HepG2 (cell line): Measurements from ENCODE around the gene RPL37A. TPM values are rescaled to one million over a fixed set of nuclear protein-coding genes. Genes with fewer than 3 reads are reported as not detected.
A peak's percentile ranks its signal among the peaks of the same experiment; 100 is the strongest.

Source experiments
- CHD2 ChIP-seq: IDR thresholded peaks from 2 replicates; pipeline ENCODE4 v1.6.1; 2011; ENCODE audit warnings: low read depth, low read length, improper control_type of control experiment
- HOXA7 ChIP-seq: sonication (generic); formaldehyde crosslinking; IDR thresholded peaks from 2 replicates; pipeline ENCODE4 v1.8.1; 2022; ENCODE audit warnings: mild to moderate bottlenecking, missing genetic modification reagents, moderate library complexity
- HOXA9 ChIP-seq: sonication (generic); formaldehyde crosslinking; IDR thresholded peaks from 2 replicates; pipeline ENCODE4 v1.8.1; 2022; ENCODE audit warnings: missing genetic modification reagents, mild to moderate bottlenecking, moderate library complexity, borderline replicate concordance
- KDM1A ChIP-seq: IDR thresholded peaks from 2 replicates; pipeline ENCODE4 v1.6.1; 2016; ENCODE audit warnings: missing compliant biosample characterization
- MTA1 ChIP-seq: sonication (generic); formaldehyde crosslinking; IDR thresholded peaks from 2 replicates; pipeline ENCODE4 v1.4.0; 2020; ENCODE audit warnings: missing genetic modification reagents, mild to moderate bottlenecking, borderline replicate concordance
- NONO ChIP-seq, 2 experiments: fragments of 450-650 bp in 1 of 2; sonication (generic) in 1 of 2; formaldehyde crosslinking in 1 of 2; IDR thresholded peaks in 1 of 2; conservative IDR thresholded peaks in 1 of 2; 2 replicates each; pipeline versions ENCODE4 v1.6.1 to v1.8.0; 2017 to 2022; ENCODE audit warnings: mild to moderate bottlenecking in 1 of 2, missing genetic modification reagents in 1 of 2, moderate library complexity in 1 of 2
- RCOR2 ChIP-seq: IDR thresholded peaks from 2 replicates; pipeline ENCODE4 v1.6.1; 2016; ENCODE audit warnings: missing biosample characterization, missing genetic modification reagents
- SPEN ChIP-seq: sonication (generic); formaldehyde crosslinking; IDR thresholded peaks from 2 replicates; pipeline ENCODE4 v1.5.1; 2020; ENCODE audit warnings: low read depth, mild to moderate bottlenecking, missing genetic modification reagents
- TCF7L2 ChIP-seq: IDR thresholded peaks from 2 replicates; pipeline ENCODE4 v1.6.1; 2011; ENCODE audit warnings: mild to moderate bottlenecking, low read depth, low read length, moderate library complexity
- TEAD2 ChIP-seq: sonication (generic); formaldehyde crosslinking; IDR thresholded peaks from 2 replicates; pipeline ENCODE4 v1.9.0; 2021; ENCODE audit warnings: missing genetic modification reagents
- ZFP41 ChIP-seq: sonication (generic); formaldehyde crosslinking; IDR thresholded peaks from 2 replicates; pipeline ENCODE4 v1.4.0; 2020; ENCODE audit warnings: mild to moderate bottlenecking, missing genetic modification reagents, borderline replicate concordance
- ZFX ChIP-seq: sonication (generic); formaldehyde crosslinking; IDR thresholded peaks from 2 replicates; pipeline ENCODE4 v1.4.0; 2020; ENCODE audit warnings: mild to moderate bottlenecking, low read depth, missing genetic modification reagents, moderate library complexity
- ZIK1 ChIP-seq: sonication (generic); formaldehyde crosslinking; IDR thresholded peaks from 2 replicates; pipeline ENCODE4 v1.5.0; 2020; ENCODE audit warnings: mild to moderate bottlenecking, low read depth, missing genetic modification reagents, borderline replicate concordance
- ZNF274 ChIP-seq: sonication (generic); formaldehyde crosslinking; IDR thresholded peaks from 2 replicates; pipeline ENCODE4 v1.5.1; 2020; ENCODE audit warnings: mild to moderate bottlenecking, missing genetic modification reagents
- ZNF547 ChIP-seq: sonication (generic); formaldehyde crosslinking; IDR thresholded peaks from 2 replicates; pipeline ENCODE4 v1.5.1; 2020; ENCODE audit warnings: mild to moderate bottlenecking, missing genetic modification reagents
- ZNF709 ChIP-seq: sonication (generic); formaldehyde crosslinking; IDR thresholded peaks from 2 replicates; pipeline ENCODE4 v1.5.0; 2020; ENCODE audit warnings: mild to moderate bottlenecking, missing genetic modification reagents
- ZNF788 ChIP-seq: sonication (generic); formaldehyde crosslinking; IDR thresholded peaks from 2 replicates; pipeline ENCODE4 v1.5.0; 2020; ENCODE audit warnings: mild to moderate bottlenecking, missing genetic modification reagents, borderline replicate concordance
- polyA plus RNA-seq, 8 experiments: library from polyadenylated mRNA; depleted of rRNA in 3 of 8; stranded (reverse) in 7 of 8; unstranded in 1 of 8; fragments of >200 nt; fragmentation: Illumina TruSeq in 4 of 8; extraction: Trizol in 4 of 8; gene quantifications; 2 replicates each; pipeline versions ENCODE4 v1.2.1 to v1.2.3, GENCODE V29; 2011 to 2016; ENCODE audit warnings: low read depth in 4 of 8, missing spikeins in 1 of 8, mixed read lengths in 1 of 8; ENCODE audit not compliant: insufficient read depth in 1 of 8
- total RNA-seq, 5 experiments: library from RNA; depleted of rRNA; stranded (reverse); fragments of >200 nt; fragmentation: Illumina TruSeq; extraction: Trizol; gene quantifications; 2 replicates each; pipeline ENCODE4 v1.2.3, GENCODE V29; 2016; ENCODE audit warnings: low read depth in 1 of 5
- TF ChIP-seq, protein P1 (sequence below): sonication (generic); formaldehyde crosslinking; IDR thresholded peaks from 2 replicates; pipeline ENCODE4 v1.8.1; 2023; ENCODE audit warnings: mild to moderate bottlenecking, missing genetic modification reagents
- TF ChIP-seq, protein P2 (sequence below): sonication (generic); formaldehyde crosslinking; IDR thresholded peaks from 2 replicates; pipeline ENCODE4 v1.5.0; 2020; ENCODE audit warnings: mild to moderate bottlenecking, missing genetic modification reagents
- TF ChIP-seq, protein P3 (sequence below): sonication (generic); formaldehyde crosslinking; conservative IDR thresholded peaks from 2 replicates; pipeline ENCODE4 v1.4.0; 2020; ENCODE audit warnings: missing genetic modification reagents
- TF ChIP-seq, protein P4 (sequence below): sonication (generic); formaldehyde crosslinking; IDR thresholded peaks from 2 replicates; pipeline ENCODE4 v1.5.0; 2020; ENCODE audit warnings: missing genetic modification reagents

Gene RPL37A
- total and polyA plus RNA-seq, 2 of the 13 experiments (the other 11 are each of a cell fraction or from before 2014, with no cell fraction given) = 6,902 to 7,910 TPM

DNA sequence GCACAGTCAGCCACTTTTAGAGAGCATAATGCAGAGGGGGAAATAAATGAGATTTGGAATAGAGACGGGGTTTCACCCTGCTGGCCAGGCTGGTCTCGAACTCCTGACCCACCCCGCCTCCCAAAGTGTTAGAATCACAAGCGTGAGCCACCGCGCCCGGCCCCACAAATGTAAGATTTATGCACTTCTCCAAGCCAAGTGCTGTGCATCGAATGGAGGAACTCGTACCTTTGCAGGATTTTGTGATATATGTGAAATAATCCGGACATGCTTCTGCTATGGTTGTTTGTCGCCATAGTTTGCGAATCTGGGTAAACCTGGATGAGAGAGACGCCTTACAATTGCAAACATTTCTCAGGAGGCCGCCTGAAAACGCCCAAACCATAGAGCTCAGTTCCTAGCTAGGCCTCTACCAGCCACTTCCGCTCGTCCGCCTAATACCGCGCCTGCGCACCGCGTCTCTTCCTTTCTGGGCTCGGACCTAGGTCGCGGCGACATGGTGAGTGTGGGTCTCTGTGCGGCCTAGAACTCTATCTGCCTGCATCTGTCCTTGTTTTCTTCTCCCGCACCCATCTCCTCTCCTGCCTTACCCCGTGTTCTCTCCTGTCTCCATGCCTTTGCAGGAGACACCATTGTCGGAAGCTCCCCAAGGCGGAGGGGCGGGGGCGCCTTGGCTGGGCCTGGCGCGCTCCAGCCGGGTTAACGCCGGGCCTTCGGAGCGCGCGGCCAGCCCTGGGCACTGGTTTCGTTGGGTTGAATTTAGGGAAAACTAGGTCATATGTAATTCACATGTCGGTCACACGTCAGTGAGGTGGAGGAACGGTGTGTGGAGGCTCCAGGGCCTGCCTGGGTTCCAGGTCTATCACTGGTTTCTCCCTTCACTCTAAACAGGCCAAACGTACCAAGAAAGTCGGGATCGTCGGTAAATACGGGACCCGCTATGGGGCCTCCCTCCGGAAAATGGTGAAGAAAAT lies at the start of gene RPL37A (continued):
- TF ChIP-seq, protein P1, sequence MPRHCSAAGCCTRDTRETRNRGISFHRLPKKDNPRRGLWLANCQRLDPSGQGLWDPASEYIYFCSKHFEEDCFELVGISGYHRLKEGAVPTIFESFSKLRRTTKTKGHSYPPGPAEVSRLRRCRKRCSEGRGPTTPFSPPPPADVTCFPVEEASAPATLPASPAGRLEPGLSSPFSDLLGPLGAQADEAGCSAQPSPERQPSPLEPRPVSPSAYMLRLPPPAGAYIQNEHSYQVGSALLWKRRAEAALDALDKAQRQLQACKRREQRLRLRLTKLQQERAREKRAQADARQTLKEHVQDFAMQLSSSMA (CRISPR knock-in tag) = peak; percentile 94
- TF ChIP-seq HOXA7 (no peak), ZFX (CRISPR knock-in tag) (peak; percentile 100), ZIK1 (CRISPR knock-in tag) (peak; percentile 76), MTA1 (CRISPR knock-in tag) (peak; percentile 92), ZNF788 (peak; percentile 97), TEAD2 (CRISPR knock-in tag) (no peak), NONO (IDR thresholded peaks at IDR 0.05) (no peak), NONO (CRISPR knock-in tag; conservative IDR thresholded peaks at IDR 0.05) (peak; percentile 97), ZNF274 (CRISPR knock-in tag) (no peak; the same call in 1 of the 2 replicates), KDM1A (CRISPR knock-in tag) (0 out of 2 replicates have a peak, but pooled peaks have one; percentile 26), TCF7L2 (no peak), HOXA9 (CRISPR knock-in tag) (peak; percentile 88; the same call in 1 of the 2 replicates), ZNF709 (CRISPR knock-in tag) (peak; percentile 95), ZNF547 (CRISPR knock-in tag) (peak; percentile 95), SPEN (CRISPR knock-in tag) (peak; percentile 100), CHD2 (no peak), ZFP41 (CRISPR knock-in tag) (peak; percentile 88; the same call in 1 of the 2 replicates), RCOR2 (CRISPR knock-in tag) (peak; percentile 73; the same call in 1 of the 2 replicates)
- TF ChIP-seq, protein P2, sequence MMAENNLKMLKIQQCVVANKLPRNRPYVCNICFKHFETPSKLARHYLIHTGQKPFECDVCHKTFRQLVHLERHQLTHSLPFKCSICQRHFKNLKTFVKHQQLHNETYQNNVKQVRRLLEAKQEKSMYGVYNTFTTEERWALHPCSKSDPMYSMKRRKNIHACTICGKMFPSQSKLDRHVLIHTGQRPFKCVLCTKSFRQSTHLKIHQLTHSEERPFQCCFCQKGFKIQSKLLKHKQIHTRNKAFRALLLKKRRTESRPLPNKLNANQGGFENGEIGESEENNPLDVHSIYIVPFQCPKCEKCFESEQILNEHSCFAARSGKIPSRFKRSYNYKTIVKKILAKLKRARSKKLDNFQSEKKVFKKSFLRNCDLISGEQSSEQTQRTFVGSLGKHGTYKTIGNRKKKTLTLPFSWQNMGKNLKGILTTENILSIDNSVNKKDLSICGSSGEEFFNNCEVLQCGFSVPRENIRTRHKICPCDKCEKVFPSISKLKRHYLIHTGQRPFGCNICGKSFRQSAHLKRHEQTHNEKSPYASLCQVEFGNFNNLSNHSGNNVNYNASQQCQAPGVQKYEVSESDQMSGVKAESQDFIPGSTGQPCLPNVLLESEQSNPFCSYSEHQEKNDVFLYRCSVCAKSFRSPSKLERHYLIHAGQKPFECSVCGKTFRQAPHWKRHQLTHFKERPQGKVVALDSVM (CRISPR knock-in tag) = peak; percentile 9; the same call in 1 of the 2 replicates
- TF ChIP-seq, protein P3, sequence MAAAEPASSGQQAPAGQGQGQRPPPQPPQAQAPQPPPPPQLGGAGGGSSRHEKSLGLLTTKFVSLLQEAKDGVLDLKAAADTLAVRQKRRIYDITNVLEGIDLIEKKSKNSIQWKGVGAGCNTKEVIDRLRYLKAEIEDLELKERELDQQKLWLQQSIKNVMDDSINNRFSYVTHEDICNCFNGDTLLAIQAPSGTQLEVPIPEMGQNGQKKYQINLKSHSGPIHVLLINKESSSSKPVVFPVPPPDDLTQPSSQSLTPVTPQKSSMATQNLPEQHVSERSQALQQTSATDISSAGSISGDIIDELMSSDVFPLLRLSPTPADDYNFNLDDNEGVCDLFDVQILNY (CRISPR knock-in tag) = peak; percentile 72
- TF ChIP-seq, protein P4, sequence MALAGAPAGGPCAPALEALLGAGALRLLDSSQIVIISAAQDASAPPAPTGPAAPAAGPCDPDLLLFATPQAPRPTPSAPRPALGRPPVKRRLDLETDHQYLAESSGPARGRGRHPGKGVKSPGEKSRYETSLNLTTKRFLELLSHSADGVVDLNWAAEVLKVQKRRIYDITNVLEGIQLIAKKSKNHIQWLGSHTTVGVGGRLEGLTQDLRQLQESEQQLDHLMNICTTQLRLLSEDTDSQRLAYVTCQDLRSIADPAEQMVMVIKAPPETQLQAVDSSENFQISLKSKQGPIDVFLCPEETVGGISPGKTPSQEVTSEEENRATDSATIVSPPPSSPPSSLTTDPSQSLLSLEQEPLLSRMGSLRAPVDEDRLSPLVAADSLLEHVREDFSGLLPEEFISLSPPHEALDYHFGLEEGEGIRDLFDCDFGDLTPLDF (CRISPR knock-in tag) = peak; percentile 64
